Activated T-helper 2 cell treated with anti-CD3 and anti-CD28 coated beads, Interferon-gamma antibody, Interleukin-2, Interleukin-4, amounts not matched to agents 10 μg/mL and 5 μg/mL and 100 μg/mL, durations not matched to agents 14 hours and 24 hours and 36 hours (primary cell): ENCODE measurements around the gene GOLGA1. TPM values are rescaled to one million over a fixed set of nuclear protein-coding genes. Genes with fewer than 3 reads are reported as not detected.
A peak's percentile ranks its signal among the peaks of the same experiment; 100 is the strongest.

ENCODE experiments used
- DNase-seq: peaks from one replicate; pipeline ENCODE4 v3.0.0; 2021; ENCODE audit warnings: low spot score
- H3K27ac Mint-ChIP-seq: one replicate; pipeline ENCODE4 v1.8.0; 2021; ENCODE audit warnings: mixed read lengths
- H3K27me3 Mint-ChIP-seq: one replicate; pipeline ENCODE4 v1.8.0; 2021; ENCODE audit warnings: low read depth, mixed read lengths
- H3K36me3 Mint-ChIP-seq: one replicate; pipeline ENCODE4 v1.8.0; 2021; ENCODE audit warnings: low read depth, mixed read lengths
- H3K4me1 Mint-ChIP-seq: one replicate; pipeline ENCODE4 v1.8.0; 2021; ENCODE audit warnings: low read depth, mixed read lengths
- H3K4me3 Mint-ChIP-seq: one replicate; pipeline ENCODE4 v1.8.0; 2021; ENCODE audit warnings: low read depth, mild to moderate bottlenecking, moderate library complexity, mixed read lengths
- H3K9me3 Mint-ChIP-seq: one replicate; pipeline ENCODE4 v1.8.0; 2021; ENCODE audit warnings: mixed read lengths
- intact Hi-C: fragments of 100-400 bp; cut with micrococcal nuclease; formaldehyde crosslinking; loops from one replicate; pipeline ENCODE4 v1.15.1; 2023
- total RNA-seq: library from RNA; stranded (reverse); gene quantifications from 2 replicates; pipeline ENCODE4 v1.2.3, GENCODE V29; 2022

Gene GOLGA1
- total RNA-seq, 1 donor from 2014 or later = 16.1 TPM

GRCh38 chr9:124859803-124860581 is 80.9 kb downstream of the GOLGA1 start:
- intact Hi-C loops = loop anchor here (5.0 to 10.0 kb wide), 2 partner anchors 282 to 515 kb away; partner anchors contain the start of gene SCAI
- Mint-ChIP-seq H3K27ac (peak overlapping the region; percentile 98), H3K36me3 (peaks cover 57% of the 10 kb centered on the region), H3K9me3 (no peaks in the 10 kb centered on the region), H3K27me3 (no peaks in the 10 kb centered on the region), H3K4me1 (peaks cover 19% of the 10 kb centered on the region), H3K4me3 (peak overlapping the region; percentile 94)
- DNase-seq = no peak

- H3K27me3 Mint-ChIP-seq = no peaks in the 10 kb centered on the region
- peaks cover 57% of the 10 kb centered on the region for H3K36me3 Mint-ChIP-seq
- DNase-seq = no peak
- H3K27ac Mint-ChIP-seq = no peak overlapping the region
- no peaks in the 10 kb centered on the region for H3K9me3 Mint-ChIP-seq
- intact Hi-C loops = loop anchor here (10.0 kb wide), 1 partner anchor 516 kb away; no protein-coding TSS in a partner anchor
- no peak overlapping the region for H3K4me3 Mint-ChIP-seq
- peaks cover 19% of the 10 kb centered on the region for H3K4me1 Mint-ChIP-seq
Observed at GRCh38 chr9:124858330-124859046, 82.4 kb downstream of the GOLGA1 start.

DNA sequence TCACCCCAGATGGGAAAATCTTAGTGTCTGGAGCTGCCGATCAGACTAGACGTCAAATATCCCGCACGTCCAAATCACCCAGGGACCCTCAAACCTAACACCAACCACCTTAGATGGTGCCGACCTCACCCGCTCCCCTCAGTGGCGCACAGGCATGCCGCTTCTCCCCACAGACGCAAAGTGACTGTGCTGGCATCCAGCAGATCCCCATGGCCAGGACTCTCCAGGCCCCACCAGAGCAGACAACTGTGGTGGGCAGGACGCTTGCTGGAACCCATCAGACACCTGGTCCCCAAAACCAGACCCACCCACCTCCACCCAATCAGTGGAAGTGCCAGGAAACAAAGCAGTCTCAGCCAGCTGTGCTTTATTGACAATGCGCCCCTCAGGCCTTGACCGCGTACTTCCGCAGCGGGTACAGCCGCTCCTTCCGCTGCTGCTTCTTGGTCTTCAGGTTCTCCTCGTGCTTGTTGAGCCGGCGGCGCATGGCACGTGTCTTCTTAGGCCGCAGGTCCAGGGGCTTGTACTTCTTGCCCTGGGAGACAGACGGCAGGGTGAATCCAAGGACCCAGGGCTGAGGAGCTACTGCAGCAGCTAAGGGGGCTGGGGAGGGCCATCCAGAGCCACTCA is 83.2 kb downstream of the GOLGA1 start:
- intact Hi-C loops = loop anchor here (10.0 kb wide), 1 partner anchor 517 kb away; no protein-coding TSS in a partner anchor

DNA sequence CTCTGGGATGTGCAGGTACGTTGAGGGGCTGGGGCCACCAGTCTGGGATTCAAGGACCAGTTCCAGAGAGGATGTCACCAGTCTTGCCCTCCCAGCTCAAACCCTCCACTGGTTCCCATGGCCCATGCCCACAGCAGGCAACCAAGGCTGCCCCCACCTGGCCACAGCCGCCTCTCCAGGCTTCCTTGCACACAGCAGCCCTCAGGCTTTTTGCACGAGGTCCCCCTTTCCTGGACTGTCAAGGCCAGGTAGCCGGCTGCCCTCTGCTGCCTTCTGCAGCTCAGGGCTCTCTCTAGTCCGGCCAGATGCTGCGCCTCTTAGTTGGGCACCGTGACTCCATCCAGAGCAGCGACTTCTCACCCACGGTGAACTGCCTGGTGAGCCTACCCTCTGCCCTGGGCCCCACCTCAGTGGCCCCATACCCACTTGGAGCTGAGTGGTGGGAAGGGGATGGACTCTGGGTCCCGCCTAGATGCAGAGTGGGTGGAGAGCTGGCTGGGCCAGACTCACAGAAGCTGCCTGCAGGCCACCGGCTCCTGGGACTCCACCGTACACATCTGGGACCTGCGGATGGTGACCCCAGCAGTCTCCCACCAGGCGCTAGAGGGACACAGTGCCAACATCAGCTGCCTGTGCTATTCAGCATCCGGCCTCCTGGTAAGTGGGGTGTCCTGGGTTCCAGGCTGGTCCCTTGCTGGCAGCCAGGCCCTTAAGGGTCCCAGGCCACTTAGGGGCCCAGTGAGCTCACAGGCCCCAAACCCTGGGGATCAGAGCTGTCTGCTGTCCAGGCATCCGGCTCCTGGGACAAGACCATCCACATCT is 84.7 kb downstream of the GOLGA1 start:
- no peak for DNase-seq
- intact Hi-C loops = loop anchor here (10.0 kb wide), 1 partner anchor 519 kb away; no protein-coding TSS in a partner anchor
- no peaks in the 10 kb centered on the region for H3K9me3 Mint-ChIP-seq
- H3K27me3 Mint-ChIP-seq = peaks cover 7% of the 10 kb centered on the region
- no peak overlapping the region for H3K27ac Mint-ChIP-seq
- no peak overlapping the region for H3K4me3 Mint-ChIP-seq
- H3K4me1 Mint-ChIP-seq = peaks cover 18% of the 10 kb centered on the region
- peaks cover 51% of the 10 kb centered on the region for H3K36me3 Mint-ChIP-seq

More for the DNA sequence above, 83.2 kb downstream of the GOLGA1 start:
- peaks cover 57% of the 10 kb centered on the region for H3K36me3 Mint-ChIP-seq
- H3K27ac Mint-ChIP-seq = no peak overlapping the region
- no peak for DNase-seq
- H3K27me3 Mint-ChIP-seq = peaks cover 2% of the 10 kb centered on the region
- H3K4me3 Mint-ChIP-seq = peak overlapping the region; percentile 8
- no peaks in the 10 kb centered on the region for H3K9me3 Mint-ChIP-seq
- peaks cover 18% of the 10 kb centered on the region for H3K4me1 Mint-ChIP-seq

- intact Hi-C loops = loop anchor here (10.0 kb wide), 1 partner anchor 519 kb away; no protein-coding TSS in a partner anchor
- Mint-ChIP-seq H3K9me3 (no peaks in the 10 kb centered on the region), H3K27me3 (peaks cover 8% of the 10 kb centered on the region), H3K4me3 (no peak overlapping the region), H3K27ac (no peak overlapping the region), H3K36me3 (peaks cover 45% of the 10 kb centered on the region), H3K4me1 (peaks cover 18% of the 10 kb centered on the region)
- DNase-seq = no peak
Observed at GRCh38 chr9:124855566-124855943, 85.3 kb downstream of the GOLGA1 start.

DNA sequence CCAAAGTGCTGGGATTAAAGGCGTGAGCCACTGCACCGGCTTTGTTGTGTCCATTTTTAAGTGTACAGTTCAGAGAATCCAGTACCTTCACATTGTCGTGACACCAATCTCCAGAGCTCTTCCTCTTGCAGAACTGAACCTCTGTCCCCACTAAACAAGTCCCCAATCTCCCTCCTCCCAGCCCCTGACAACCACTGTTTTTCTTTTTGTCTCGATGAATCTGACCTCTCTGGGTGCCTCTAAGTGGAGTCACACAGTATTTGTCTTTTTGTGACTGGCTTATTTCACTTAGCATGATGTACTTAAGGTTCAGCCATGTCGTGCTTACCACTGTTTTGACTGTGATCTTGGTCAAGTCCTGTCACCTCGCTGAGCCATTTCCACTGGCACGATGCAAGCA is 86.1 kb downstream of the GOLGA1 start:
- no peak for DNase-seq
- peaks cover 11% of the 10 kb centered on the region for H3K4me1 Mint-ChIP-seq
- H3K36me3 Mint-ChIP-seq = peaks cover 38% of the 10 kb centered on the region
- H3K27ac Mint-ChIP-seq = peak overlapping the region; percentile 1
- intact Hi-C loops = loop anchor here (10.0 kb wide), 1 partner anchor 520 kb away; no protein-coding TSS in a partner anchor
- H3K27me3 Mint-ChIP-seq = peaks cover 8% of the 10 kb centered on the region
- no peaks in the 10 kb centered on the region for H3K9me3 Mint-ChIP-seq
- no peak overlapping the region for H3K4me3 Mint-ChIP-seq

- Mint-ChIP-seq H3K27me3 (peaks cover 8% of the 10 kb centered on the region), H3K4me3 (no peak overlapping the region), H3K4me1 (peaks cover 6% of the 10 kb centered on the region), H3K9me3 (no peaks in the 10 kb centered on the region), H3K27ac (no peak overlapping the region), H3K36me3 (peaks cover 31% of the 10 kb centered on the region)
- intact Hi-C loops = loop anchor here (10.0 kb wide), 1 partner anchor 521 kb away; no protein-coding TSS in a partner anchor
- DNase-seq = no peak
Observed at GRCh38 chr9:124854161-124854560, 86.7 kb downstream of the GOLGA1 start.

DNA sequence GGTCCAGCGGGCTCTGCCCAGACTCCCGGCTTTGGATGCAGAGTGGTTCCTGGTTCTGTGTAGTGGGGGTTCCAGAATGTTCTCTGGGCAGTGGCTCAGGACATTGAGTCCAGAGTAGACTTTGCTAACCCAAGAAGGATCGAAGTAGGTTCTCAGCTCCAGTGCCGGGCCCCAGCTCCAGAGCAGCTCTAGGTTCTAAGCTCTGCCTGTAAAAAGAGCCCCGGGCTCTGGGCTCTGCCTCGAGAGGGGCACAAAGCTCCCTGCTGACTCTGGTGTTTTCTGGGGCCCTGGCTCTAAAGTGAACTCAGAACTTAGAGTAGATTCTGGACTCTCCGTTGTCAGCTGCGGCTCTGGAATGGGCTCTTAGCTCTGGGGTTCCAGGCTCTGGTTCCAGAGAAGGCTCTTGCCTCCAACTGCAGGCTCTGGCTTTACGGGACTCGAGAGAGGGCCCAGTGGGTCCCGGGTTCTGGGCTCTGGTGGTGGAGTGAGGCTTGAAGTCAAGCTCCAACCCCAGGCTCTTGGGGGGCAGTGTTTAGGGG is 87.2 kb downstream of the GOLGA1 start:
- Mint-ChIP-seq H3K36me3 (peaks cover 26% of the 10 kb centered on the region), H3K9me3 (no peaks in the 10 kb centered on the region), H3K4me3 (peak overlapping the region; percentile 47), H3K27ac (no peak overlapping the region), H3K27me3 (peaks cover 8% of the 10 kb centered on the region), H3K4me1 (peaks cover 6% of the 10 kb centered on the region)
- intact Hi-C loops = loop anchor here (1.0 to 10.0 kb wide), 4 partner anchors 8 to 521 kb away; partner anchors contain the start of gene RPL35
- DNase-seq = no peak

GRCh38 chr9:124852829-124853531 is 87.9 kb downstream of the GOLGA1 start, which contains the start of gene WDR38:
TSS of gene WDR38 (plus strand) at chr9:124853460. CDS start at chr9:124853532, 72 bp downstream.
- Mint-ChIP-seq H3K4me3 (peak within 1 kb of the TSS; percentile 66), H3K36me3 (peaks cover 19% of the 10 kb centered on the region), H3K9me3 (no peaks in the 10 kb centered on the region), H3K4me1 (peaks cover 6% of the 10 kb centered on the region), H3K27me3 (peaks cover 8% of the 10 kb centered on the region), H3K27ac (no peak within 1 kb of the TSS)
- DNase-seq = peak; percentile 74
- intact Hi-C loops = loop anchor here (1.0 to 10.0 kb wide), 4 partner anchors 8 to 522 kb away; partner anchors contain the start of gene RPL35

DNA sequence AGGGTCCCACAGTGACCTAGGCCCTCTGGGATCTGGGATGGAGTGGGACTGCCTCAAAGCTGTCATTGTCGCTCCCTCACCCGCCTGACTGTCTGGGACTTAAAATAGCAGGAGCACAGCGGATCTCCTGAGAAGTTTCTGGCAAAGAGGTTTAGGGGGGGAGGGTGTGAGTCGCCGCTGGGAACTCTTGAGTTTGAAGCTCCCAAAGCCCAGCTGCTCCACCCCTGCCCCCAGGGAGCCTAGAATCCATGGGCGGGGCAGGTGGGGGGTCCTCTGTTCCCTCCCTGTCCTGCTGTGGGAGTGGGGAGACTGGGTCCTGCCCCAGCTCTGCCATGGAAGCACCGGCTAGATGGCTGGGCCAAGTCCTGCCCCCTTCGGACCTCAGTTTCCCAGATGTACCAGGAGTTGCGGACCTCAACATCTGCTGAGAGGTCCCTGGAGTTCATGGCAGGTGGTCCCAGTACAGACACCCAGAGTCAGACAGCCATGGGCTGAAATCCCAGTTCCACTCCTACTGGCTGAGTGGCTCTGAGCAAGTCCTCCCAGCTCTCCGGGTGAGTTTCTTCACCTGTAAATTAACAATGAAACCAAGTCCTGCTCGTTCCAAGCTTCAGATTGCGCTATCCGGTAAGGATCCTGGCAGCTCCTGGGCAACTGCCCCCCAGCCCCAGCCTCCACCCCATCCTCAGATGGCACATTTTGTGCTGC is 88.6 kb downstream of the GOLGA1 start:
- H3K27ac Mint-ChIP-seq = no peak overlapping the region
- H3K36me3 Mint-ChIP-seq = peaks cover 12% of the 10 kb centered on the region
- no peak for DNase-seq
- peaks cover 3% of the 10 kb centered on the region for H3K4me1 Mint-ChIP-seq
- no peaks in the 10 kb centered on the region for H3K9me3 Mint-ChIP-seq
- peaks cover 11% of the 10 kb centered on the region for H3K27me3 Mint-ChIP-seq
- intact Hi-C loops = loop anchor here (2.0 to 10.0 kb wide), 2 partner anchors 139 to 523 kb away; no protein-coding TSS in a partner anchor
- H3K4me3 Mint-ChIP-seq = no peak overlapping the region
